HepG2 (cell line): ENCODE data around the gene OSBPL10. TPM values are rescaled to one million over a fixed set of nuclear protein-coding genes. Genes with fewer than 3 reads are reported as not detected.
A peak's percentile ranks its signal among the peaks of the same experiment; 100 is the strongest.

ENCODE experiments used
- ATAC-seq: fragments of 200-7000 bp; cut with Tn5 transposase; 3 replicates; pipeline ENCODE4 v1.9.1; 2020; ENCODE audit warnings: mild to moderate bottlenecking, moderate library complexity
- BruUV-seq: library from RNA; stranded (reverse); fragments of 400-500 nt; replicated peaks from 2 replicates; lab custom pipeline; 2021; lab: Mats Ljungman, UMichigan
- CTCF ChIA-PET: fragments of 300-600 bp; formaldehyde crosslinking; extraction: SDS; loops from one replicate; lab custom pipeline; 2021; ENCODE audit warnings: low total read pairs, inconsistent platforms, low intra/inter-chr PET ratio; lab: Yijun Ruan, JAX
- POLR2A ChIA-PET: fragments of 350-600 bp; sonication (Branson Sonifier 250); formaldehyde crosslinking; loops from one replicate; lab custom pipeline; 2020; ENCODE audit warnings: antibody characterized with exemption, inconsistent platforms; lab: Yijun Ruan, JAX
- DNase-seq: peaks from one replicate; pipeline ENCODE4 v3.0.0-alpha.2; 2015; ENCODE audit warnings: low spot score
- FAIRE-seq: peaks from 3 replicates; lab custom pipeline; 2011; peaks lifted over from hg19 to GRCh38; lab: Jason Lieb, UNC
- H2AFZ ChIP-seq: one replicate; pipeline ENCODE4 v1.6.1; 2011; ENCODE audit warnings: low read length, inconsistent platforms
- H3K27ac ChIP-seq: fragments of 300-600 bp; 3 replicates; pipeline ENCODE4 v1.8.0; 2011; ENCODE audit warnings: mixed run types, mild to moderate bottlenecking, mixed read lengths, low read length, inconsistent platforms; ENCODE audit not compliant: insufficient read depth; ENCODE audit errors: extremely low read length
- H3K27me3 ChIP-seq, 2 experiments: fragments of 200-600 bp in 1 of 2; 2 replicates in 1 of 2; 3 replicates in 1 of 2; pipeline versions ENCODE4 v1.6.0 to v1.8.0; 2011; ENCODE audit warnings: low read length in 2 of 2, mild to moderate bottlenecking in 2 of 2, moderate library complexity in 2 of 2, inconsistent platforms in 1 of 2; ENCODE audit not compliant: insufficient read depth in 2 of 2, control insufficient read depth in 1 of 2
- H3K36me3 ChIP-seq, 2 experiments: fragments of 200-600 bp in 1 of 2; replicated peaks in 1 of 2; 2 replicates in 1 of 2; 3 replicates in 1 of 2; pipeline versions ENCODE4 v1.5.1 to v1.8.0; 2011; ENCODE audit warnings: low read length in 2 of 2, inconsistent platforms in 1 of 2; ENCODE audit not compliant: insufficient read depth in 2 of 2, control insufficient read depth in 1 of 2
- H3K4me1 ChIP-seq: 2 replicates; pipeline ENCODE4 v1.5.1; 2012; ENCODE audit warnings: low read length, inconsistent platforms; ENCODE audit not compliant: insufficient read depth
- H3K4me2 ChIP-seq: 2 replicates; pipeline ENCODE4 v1.6.0; 2011; ENCODE audit warnings: low read depth, low read length, inconsistent platforms
- H3K4me3 ChIP-seq, 3 experiments: fragments of 200-600 bp in 1 of 3; sonication (generic), shearing (Covaris generic) in 1 of 3; replicated peaks in 1 of 3; 2 replicates each; pipeline ENCODE4 v1.5.1; 2011 to 2016; ENCODE audit warnings: low read length in 3 of 3, inconsistent platforms in 2 of 3, low read depth in 2 of 3, mild to moderate bottlenecking in 2 of 3, control low read depth in 1 of 3, mixed read lengths in 1 of 3; ENCODE audit not compliant: insufficient read depth in 1 of 3
- H3K79me2 ChIP-seq: one replicate; pipeline ENCODE4 v1.6.1; 2011; ENCODE audit warnings: low read length, inconsistent platforms; ENCODE audit not compliant: insufficient read depth
- H3K9ac ChIP-seq: 2 replicates; pipeline ENCODE4 v1.6.0; 2011; ENCODE audit warnings: mild to moderate bottlenecking, low read depth, low read length, inconsistent platforms; ENCODE audit not compliant: insufficient read depth
- H3K9me3 ChIP-seq: 2 replicates; pipeline ENCODE4 v1.5.1; 2012; ENCODE audit warnings: mild to moderate bottlenecking, low read length
- H4K20me1 ChIP-seq: 2 replicates; pipeline ENCODE4 v1.6.0; 2011; ENCODE audit warnings: inconsistent platforms, mild to moderate bottlenecking, low read length, moderate library complexity; ENCODE audit not compliant: insufficient read depth
- ETV6 ChIP-seq: sonication (generic); formaldehyde crosslinking; conservative IDR thresholded peaks from 2 replicates; pipeline ENCODE4 v1.4.0; 2020; ENCODE audit warnings: missing genetic modification reagents
- FOXA3 ChIP-seq: IDR thresholded peaks from 2 replicates; pipeline ENCODE4 v1.6.1; 2016; ENCODE audit warnings: missing genetic modification reagents, missing compliant biosample characterization
- NR2C2 ChIP-seq: sonication (generic); formaldehyde crosslinking; IDR thresholded peaks from 2 replicates; pipeline ENCODE4 v1.4.0; 2020; ENCODE audit warnings: missing genetic modification reagents, mild to moderate bottlenecking, moderate library complexity, borderline replicate concordance
- NR2F2 ChIP-seq: IDR thresholded peaks from 2 replicates; pipeline ENCODE4 v1.6.1; 2012; ENCODE audit warnings: low read depth, inconsistent platforms, borderline replicate concordance
- NR2F6 ChIP-seq, 2 experiments: IDR thresholded peaks; 2 replicates each; pipeline ENCODE4 v1.6.1; 2016; ENCODE audit warnings: antibody characterized with exemption in 1 of 2, mild to moderate bottlenecking in 1 of 2
- SALL1 ChIP-seq: sonication (generic); formaldehyde crosslinking; IDR thresholded peaks from 2 replicates; pipeline ENCODE4 v1.8.0; 2022; ENCODE audit warnings: mild to moderate bottlenecking, missing genetic modification reagents
- SOX13 ChIP-seq, 3 experiments: fragments of 450-650 bp in 1 of 3; sonication (generic) in 1 of 3; formaldehyde crosslinking in 1 of 3; IDR thresholded peaks in 2 of 3; conservative IDR thresholded peaks in 1 of 3; 2 replicates each; pipeline versions ENCODE4 v1.5.0 to v1.6.1; 2016 to 2020; ENCODE audit warnings: antibody characterized with exemption in 1 of 3, mild to moderate bottlenecking in 1 of 3, missing compliant biosample characterization in 1 of 3, missing genetic modification reagents in 1 of 3, moderate library complexity in 1 of 3
- WIZ ChIP-seq: sonication (generic); formaldehyde crosslinking; IDR thresholded peaks from 2 replicates; pipeline ENCODE4 v1.5.1; 2020; ENCODE audit warnings: mild to moderate bottlenecking, missing genetic modification reagents
- ZBTB8A ChIP-seq: sonication (generic); formaldehyde crosslinking; IDR thresholded peaks from 2 replicates; pipeline ENCODE4 v1.4.0; 2020; ENCODE audit warnings: mild to moderate bottlenecking, low read depth, missing genetic modification reagents, borderline replicate concordance
- ZKSCAN5 ChIP-seq: sonication (generic); formaldehyde crosslinking; IDR thresholded peaks from 2 replicates; pipeline ENCODE4 v1.5.1; 2020; ENCODE audit warnings: mild to moderate bottlenecking, missing genetic modification reagents
- ZNF644 ChIP-seq: IDR thresholded peaks from 2 replicates; pipeline ENCODE4 v1.6.1; 2016; ENCODE audit warnings: low read depth
- ZNF839 ChIP-seq: sonication (generic); formaldehyde crosslinking; IDR thresholded peaks from 2 replicates; pipeline ENCODE4 v1.4.0; 2020; ENCODE audit warnings: missing genetic modification reagents, mild to moderate bottlenecking, borderline replicate concordance
- WGBS: methylation state at CpG from one replicate; pipeline ENCODE4 v1.1.6; 2017; ENCODE audit warnings: low lambda C conversion rate; 5-methylcytosine and 5-hydroxymethylcytosine counted together
- in situ Hi-C: cut with HindIII; loops from 2 replicates; pipeline ENCODE4 v1.10.0; 2017; ENCODE audit warnings: low pct_unique_long_range_greater_than_20kb; ENCODE audit not compliant: extremely low pct_ligation_motif_present
- intact Hi-C: fragments of 100-400 bp; cut with micrococcal nuclease; formaldehyde crosslinking; loops from one replicate; pipeline ENCODE4 v1.10.0; 2022; ENCODE audit not compliant: unreplicated experiment
- polyA plus RNA-seq, 8 experiments: library from polyadenylated mRNA; depleted of rRNA in 3 of 8; stranded (reverse) in 7 of 8; unstranded in 1 of 8; fragments of >200 nt; fragmentation: Illumina TruSeq in 4 of 8; extraction: Trizol in 4 of 8; gene quantifications; 2 replicates each; pipeline versions ENCODE4 v1.2.1 to v1.2.3, GENCODE V29; 2011 to 2016; ENCODE audit warnings: low read depth in 4 of 8, missing spikeins in 1 of 8, mixed read lengths in 1 of 8; ENCODE audit not compliant: insufficient read depth in 1 of 8
- total RNA-seq, 5 experiments: library from RNA; depleted of rRNA; stranded (reverse); fragments of >200 nt; fragmentation: Illumina TruSeq; extraction: Trizol; gene quantifications; 2 replicates each; pipeline ENCODE4 v1.2.3, GENCODE V29; 2016; ENCODE audit warnings: low read depth in 1 of 5
- TF ChIP-seq, protein P1 (sequence below): sonication (generic); formaldehyde crosslinking; IDR thresholded peaks from 2 replicates; pipeline ENCODE4 v1.9.0; 2021; ENCODE audit warnings: missing genetic modification reagents, borderline replicate concordance
- TF ChIP-seq, protein P2 (sequence below): sonication (generic); formaldehyde crosslinking; IDR thresholded peaks from 2 replicates; pipeline ENCODE4 v1.5.1; 2020; ENCODE audit warnings: mild to moderate bottlenecking, missing genetic modification reagents
- TF ChIP-seq, protein P3 (sequence below): sonication (generic); formaldehyde crosslinking; conservative IDR thresholded peaks from 2 replicates; pipeline ENCODE4 v1.4.0; 2020; ENCODE audit warnings: mild to moderate bottlenecking, missing genetic modification reagents, moderate library complexity

Gene OSBPL10
- total and polyA plus RNA-seq, 2 of the 13 experiments (the other 11 are each of a cell fraction or from before 2014, with no cell fraction given): 10.3 to 28.6 TPM

DNA sequence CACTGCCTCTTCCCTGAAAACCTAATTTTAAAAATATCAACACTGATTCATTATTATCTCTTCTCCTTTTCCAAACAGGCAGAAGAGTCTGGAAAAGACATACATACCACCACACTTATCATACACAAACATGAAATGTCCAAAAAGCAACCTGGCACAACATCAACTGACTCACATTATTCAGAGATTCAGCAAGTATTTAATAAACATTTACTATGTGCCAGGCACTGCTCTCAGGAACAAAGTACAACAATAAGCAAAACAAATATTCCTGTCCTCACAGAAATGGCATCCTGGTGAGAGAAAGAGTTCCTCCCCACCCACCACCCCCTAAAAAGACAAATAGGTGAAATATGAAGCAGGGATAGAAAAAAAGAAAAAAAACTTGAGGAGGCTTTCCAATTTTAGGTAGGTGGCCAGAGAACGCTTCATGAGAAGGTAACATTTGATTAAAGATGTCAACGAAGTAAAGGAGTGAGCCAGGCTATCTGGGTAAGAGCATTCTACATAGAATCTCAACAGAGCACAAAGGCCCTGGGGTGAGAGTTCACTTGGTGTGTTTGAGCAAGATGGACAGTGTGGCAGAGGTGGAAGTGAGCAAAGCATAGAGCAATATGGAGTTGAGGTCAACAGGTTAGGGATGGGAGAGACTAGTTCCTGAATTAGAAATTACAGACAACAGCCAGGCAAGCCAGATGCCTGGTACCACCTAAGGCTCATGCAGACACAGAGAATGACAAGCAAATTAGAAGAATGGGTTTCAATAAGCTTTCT lies 141.7 kb downstream of the OSBPL10 start:
- in situ Hi-C loops (no loop called here), intact Hi-C loops (no loop called here)
- Histone ChIP-seq H3K36me3 (no peaks in the 10 kb centered on the region), H3K27ac (peak overlapping the region; percentile 53), H3K9me3 (no peaks in the 10 kb centered on the region), H3K79me2 (peaks cover 5% of the 10 kb centered on the region), H3K4me3 (no peak overlapping the region), H2AFZ (no peak overlapping the region), H3K9ac (no peak overlapping the region), H3K27me3 (no peaks in the 10 kb centered on the region), H3K4me1 (peaks cover 23% of the 10 kb centered on the region), H3K4me2 (peak overlapping the region; percentile 18), H4K20me1 (no peaks in the 10 kb centered on the region)
- ChIA-PET CTCF (no interaction called here), POLR2A (no interaction called here)
- ATAC-seq (peak; percentile 90), FAIRE-seq (peak; percentile 56), DNase-seq (peak; percentile 49)
- 58% methylated on average over 2 of the region's 2 CpGs for WGBS
- no TSS peak for BruUV-seq
- TF ChIP-seq, protein P1, sequence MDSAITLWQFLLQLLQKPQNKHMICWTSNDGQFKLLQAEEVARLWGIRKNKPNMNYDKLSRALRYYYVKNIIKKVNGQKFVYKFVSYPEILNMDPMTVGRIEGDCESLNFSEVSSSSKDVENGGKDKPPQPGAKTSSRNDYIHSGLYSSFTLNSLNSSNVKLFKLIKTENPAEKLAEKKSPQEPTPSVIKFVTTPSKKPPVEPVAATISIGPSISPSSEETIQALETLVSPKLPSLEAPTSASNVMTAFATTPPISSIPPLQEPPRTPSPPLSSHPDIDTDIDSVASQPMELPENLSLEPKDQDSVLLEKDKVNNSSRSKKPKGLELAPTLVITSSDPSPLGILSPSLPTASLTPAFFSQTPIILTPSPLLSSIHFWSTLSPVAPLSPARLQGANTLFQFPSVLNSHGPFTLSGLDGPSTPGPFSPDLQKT (CRISPR knock-in tag): no peak
- no peak for TF ChIP-seq ETV6
- TF ChIP-seq WIZ (CRISPR knock-in tag): no peak
- TF ChIP-seq, protein P2, sequence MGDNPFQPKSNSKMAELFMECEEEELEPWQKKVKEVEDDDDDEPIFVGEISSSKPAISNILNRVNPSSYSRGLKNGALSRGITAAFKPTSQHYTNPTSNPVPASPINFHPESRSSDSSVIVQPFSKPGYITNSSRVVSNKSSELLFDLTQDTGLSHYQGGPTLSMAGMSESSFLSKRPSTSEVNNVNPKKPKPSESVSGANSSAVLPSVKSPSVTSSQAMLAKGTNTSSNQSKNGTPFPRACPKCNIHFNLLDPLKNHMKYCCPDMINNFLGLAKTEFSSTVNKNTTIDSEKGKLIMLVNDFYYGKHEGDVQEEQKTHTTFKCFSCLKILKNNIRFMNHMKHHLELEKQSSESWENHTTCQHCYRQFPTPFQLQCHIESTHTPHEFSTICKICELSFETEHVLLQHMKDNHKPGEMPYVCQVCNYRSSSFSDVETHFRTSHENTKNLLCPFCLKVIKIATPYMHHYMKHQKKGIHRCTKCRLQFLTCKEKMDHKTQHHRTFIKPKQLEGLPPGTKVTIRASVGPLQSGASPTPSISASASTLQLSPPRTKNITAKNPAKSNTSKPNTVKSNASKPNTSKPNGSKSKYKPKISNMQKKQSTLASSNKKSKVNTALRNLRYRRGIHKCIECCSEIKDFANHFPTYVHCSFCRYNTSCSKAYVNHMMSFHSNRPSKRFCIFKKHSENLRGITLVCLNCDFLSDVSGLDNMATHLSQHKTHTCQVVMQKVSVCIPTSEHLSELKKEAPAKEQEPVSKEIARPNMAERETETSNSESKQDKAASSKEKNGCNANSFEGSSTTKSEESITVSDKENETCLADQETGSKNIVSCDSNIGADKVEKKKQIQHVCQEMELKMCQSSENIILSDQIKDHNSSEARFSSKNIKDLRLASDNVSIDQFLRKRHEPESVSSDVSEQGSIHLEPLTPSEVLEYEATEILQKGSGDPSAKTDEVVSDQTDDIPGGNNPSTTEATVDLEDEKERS (CRISPR knock-in tag): no peak
- peak; percentile 60; the same call in 1 of the 2 replicates for TF ChIP-seq ZNF644 (CRISPR knock-in tag)
- TF ChIP-seq NR2F2: 0 out of 2 replicates have a peak, but pooled peaks have one; percentile 14
- peak; percentile 65 for TF ChIP-seq NR2C2 (CRISPR knock-in tag)
- no peak for TF ChIP-seq SOX13 (IDR thresholded peaks at IDR 0.05)
- peak in 1 of 2 experiments; percentile 2; a peak in 1 of 4 replicates for TF ChIP-seq SOX13 (CRISPR knock-in tag; conservative IDR thresholded peaks at IDR 0.05 in 1 of 2, IDR thresholded peaks at IDR 0.05 in 1 of 2)
- TF ChIP-seq ZBTB8A (CRISPR knock-in tag): no peak
- no peak for TF ChIP-seq ZNF839
- TF ChIP-seq ZKSCAN5 (CRISPR knock-in tag): peak; percentile 98
- peak; percentile 37; the same call in 1 of the 2 replicates for TF ChIP-seq SALL1 (CRISPR knock-in tag)
- TF ChIP-seq, protein P3, sequence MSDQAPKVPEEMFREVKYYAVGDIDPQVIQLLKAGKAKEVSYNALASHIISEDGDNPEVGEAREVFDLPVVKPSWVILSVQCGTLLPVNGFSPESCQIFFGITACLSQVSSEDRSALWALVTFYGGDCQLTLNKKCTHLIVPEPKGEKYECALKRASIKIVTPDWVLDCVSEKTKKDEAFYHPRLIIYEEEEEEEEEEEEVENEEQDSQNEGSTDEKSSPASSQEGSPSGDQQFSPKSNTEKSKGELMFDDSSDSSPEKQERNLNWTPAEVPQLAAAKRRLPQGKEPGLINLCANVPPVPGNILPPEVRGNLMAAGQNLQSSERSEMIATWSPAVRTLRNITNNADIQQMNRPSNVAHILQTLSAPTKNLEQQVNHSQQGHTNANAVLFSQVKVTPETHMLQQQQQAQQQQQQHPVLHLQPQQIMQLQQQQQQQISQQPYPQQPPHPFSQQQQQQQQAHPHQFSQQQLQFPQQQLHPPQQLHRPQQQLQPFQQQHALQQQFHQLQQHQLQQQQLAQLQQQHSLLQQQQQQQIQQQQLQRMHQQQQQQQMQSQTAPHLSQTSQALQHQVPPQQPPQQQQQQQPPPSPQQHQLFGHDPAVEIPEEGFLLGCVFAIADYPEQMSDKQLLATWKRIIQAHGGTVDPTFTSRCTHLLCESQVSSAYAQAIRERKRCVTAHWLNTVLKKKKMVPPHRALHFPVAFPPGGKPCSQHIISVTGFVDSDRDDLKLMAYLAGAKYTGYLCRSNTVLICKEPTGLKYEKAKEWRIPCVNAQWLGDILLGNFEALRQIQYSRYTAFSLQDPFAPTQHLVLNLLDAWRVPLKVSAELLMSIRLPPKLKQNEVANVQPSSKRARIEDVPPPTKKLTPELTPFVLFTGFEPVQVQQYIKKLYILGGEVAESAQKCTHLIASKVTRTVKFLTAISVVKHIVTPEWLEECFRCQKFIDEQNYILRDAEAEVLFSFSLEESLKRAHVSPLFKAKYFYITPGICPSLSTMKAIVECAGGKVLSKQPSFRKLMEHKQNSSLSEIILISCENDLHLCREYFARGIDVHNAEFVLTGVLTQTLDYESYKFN (CRISPR knock-in tag): no peak; the same call in none of the 2 replicates
- TF ChIP-seq NR2F6 (IDR thresholded peaks at IDR 0.05): peak; percentile 61
- peak; percentile 60 for TF ChIP-seq NR2F6 (CRISPR knock-in tag; IDR thresholded peaks at IDR 0.05)
- no peak for TF ChIP-seq FOXA3 (CRISPR knock-in tag)
